PC-3 (cell line): ENCODE measurements around the gene CALN1.

Source experiments
- EZH2 ChIP-seq: fragments of 300-600 bp; sonication (generic); IDR thresholded peaks from one replicate; pipeline ENCODE4 v1.6.1; 2017; ENCODE audit warnings: antibody characterized with exemption, mild to moderate bottlenecking, low read length; ENCODE audit not compliant: unreplicated experiment
- TF ChIP-seq, protein P1 (sequence below): fragments of 300-600 bp; sonication (generic); conservative IDR thresholded peaks from 2 replicates; pipeline ENCODE4 v1.5.1; 2017; ENCODE audit warnings: antibody characterized with exemption, low read depth, mild to moderate bottlenecking, low read length

DNA sequence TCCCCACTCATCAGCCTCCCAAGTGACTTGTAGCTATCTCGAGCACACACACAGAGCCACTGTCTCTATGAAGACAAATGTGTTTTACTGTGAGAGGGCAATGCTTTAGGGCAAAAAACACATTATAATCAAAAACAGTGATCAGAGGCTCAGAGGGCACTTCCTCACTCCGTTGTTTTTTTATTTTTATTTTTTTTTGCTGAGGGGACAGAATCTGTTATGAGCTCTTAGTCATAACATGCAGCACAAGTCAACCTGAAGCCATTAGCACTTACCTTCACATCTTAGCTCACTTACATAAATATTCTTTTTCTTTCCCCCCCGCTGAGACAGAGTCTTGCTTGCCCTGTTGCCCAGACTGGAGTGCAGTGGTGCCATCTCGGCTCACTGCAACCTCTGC, 157.7 kb downstream of the CALN1 start:
- TF ChIP-seq, protein P1, sequence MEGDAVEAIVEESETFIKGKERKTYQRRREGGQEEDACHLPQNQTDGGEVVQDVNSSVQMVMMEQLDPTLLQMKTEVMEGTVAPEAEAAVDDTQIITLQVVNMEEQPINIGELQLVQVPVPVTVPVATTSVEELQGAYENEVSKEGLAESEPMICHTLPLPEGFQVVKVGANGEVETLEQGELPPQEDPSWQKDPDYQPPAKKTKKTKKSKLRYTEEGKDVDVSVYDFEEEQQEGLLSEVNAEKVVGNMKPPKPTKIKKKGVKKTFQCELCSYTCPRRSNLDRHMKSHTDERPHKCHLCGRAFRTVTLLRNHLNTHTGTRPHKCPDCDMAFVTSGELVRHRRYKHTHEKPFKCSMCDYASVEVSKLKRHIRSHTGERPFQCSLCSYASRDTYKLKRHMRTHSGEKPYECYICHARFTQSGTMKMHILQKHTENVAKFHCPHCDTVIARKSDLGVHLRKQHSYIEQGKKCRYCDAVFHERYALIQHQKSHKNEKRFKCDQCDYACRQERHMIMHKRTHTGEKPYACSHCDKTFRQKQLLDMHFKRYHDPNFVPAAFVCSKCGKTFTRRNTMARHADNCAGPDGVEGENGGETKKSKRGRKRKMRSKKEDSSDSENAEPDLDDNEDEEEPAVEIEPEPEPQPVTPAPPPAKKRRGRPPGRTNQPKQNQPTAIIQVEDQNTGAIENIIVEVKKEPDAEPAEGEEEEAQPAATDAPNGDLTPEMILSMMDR: no peak
- TF ChIP-seq EZH2: no peak
